K562 (cell line): ENCODE data around the gene OR14J1. TPM values are rescaled to one million over a fixed set of nuclear protein-coding genes. Genes with fewer than 3 reads are reported as not detected.

Source experiments
- ATAC-seq: fragments of 200-7000 bp; cut with Tn5 transposase; 3 replicates; pipeline ENCODE4 v1.9.1; 2020; ENCODE audit warnings: moderate library complexity
- BruUV-seq: library from RNA; stranded (reverse); fragments of 400-500 nt; replicated peaks from 2 replicates; lab custom pipeline; 2021; lab: Mats Ljungman, UMichigan
- CTCF ChIA-PET: fragments of 300-600 bp; formaldehyde crosslinking; extraction: SDS; loops from one replicate; lab custom pipeline; 2021; ENCODE audit warnings: low intra/inter-chr PET ratio; lab: Yijun Ruan, JAX
- POLR2A ChIA-PET: fragments of 300-600, 350-650 bp; sonication (Branson Sonifier 250); formaldehyde crosslinking; extraction: SDS; loops from one replicate; lab custom pipeline; 2021; ENCODE audit warnings: antibody characterized with exemption, inconsistent platforms; lab: Yijun Ruan, JAX
- DNase-seq, 4 experiments: peaks; one replicate each; pipeline versions ENCODE4 v3.0.0 to v3.0.0-alpha.2; 2011 to 2018; ENCODE audit warnings: low spot score in 3 of 4, mixed read lengths in 3 of 4; ENCODE audit errors: extremely low read depth in 1 of 4
- FAIRE-seq: peaks from 2 replicates; lab custom pipeline; 2011; peaks lifted over from hg19 to GRCh38; lab: Jason Lieb, UNC
- H2AFZ ChIP-seq: 2 replicates; pipeline ENCODE4 v1.6.0; 2011; ENCODE audit warnings: low read depth, low read length, control low read depth, inconsistent platforms
- H3K27ac ChIP-seq: fragments of 200-600 bp; 3 replicates; pipeline ENCODE4 v1.8.0; 2011; ENCODE audit warnings: low read depth, mild to moderate bottlenecking, control low read depth, inconsistent platforms, low read length, moderate library complexity, mixed read lengths; ENCODE audit errors: extremely low read depth
- H3K27me3 ChIP-seq, 2 experiments: fragments of 300-600 bp in 1 of 2; 2 replicates in 1 of 2; 3 replicates in 1 of 2; pipeline versions ENCODE4 v1.6.0 to v1.8.0; 2011; ENCODE audit warnings: inconsistent platforms in 2 of 2, low read length in 2 of 2, mild to moderate bottlenecking in 1 of 2, mixed read lengths in 1 of 2, moderate library complexity in 1 of 2; ENCODE audit not compliant: control insufficient read depth in 2 of 2, insufficient read depth in 2 of 2
- H3K36me3 ChIP-seq: fragments of 300-600 bp; 3 replicates; pipeline ENCODE4 v1.8.0; 2011; ENCODE audit warnings: mild to moderate bottlenecking, low read length, inconsistent platforms; ENCODE audit not compliant: control insufficient read depth, insufficient read depth
- H3K4me1 ChIP-seq, 2 experiments: fragments of 200-600 bp in 1 of 2; replicated peaks in 1 of 2; 2 replicates in 1 of 2; 3 replicates in 1 of 2; pipeline versions ENCODE4 v1.5.1 to v1.8.0; 2011; ENCODE audit warnings: inconsistent platforms in 2 of 2, low read length in 2 of 2, mild to moderate bottlenecking in 1 of 2, mixed read lengths in 1 of 2, moderate library complexity in 1 of 2; ENCODE audit not compliant: control insufficient read depth in 2 of 2, insufficient read depth in 2 of 2
- H3K4me2 ChIP-seq: 2 replicates; pipeline ENCODE4 v1.6.1; 2011; ENCODE audit warnings: low read length, control low read depth, inconsistent platforms, mixed read lengths; ENCODE audit not compliant: insufficient read depth
- H3K4me3 ChIP-seq: fragments of 200-600 bp; sonication (generic), shearing (Covaris generic); 2 replicates; pipeline ENCODE4 v1.5.1; 2016; ENCODE audit warnings: control low read depth, inconsistent platforms
- H3K79me2 ChIP-seq: fragments of 200-600 bp; 3 replicates; pipeline ENCODE4 v1.8.0; 2011; ENCODE audit warnings: low read length, inconsistent platforms; ENCODE audit not compliant: control insufficient read depth, insufficient read depth
- H3K9ac ChIP-seq, 2 experiments: 2 replicates each; pipeline versions ENCODE4 v1.6.0 to v1.6.1; 2011; ENCODE audit warnings: low read depth in 2 of 2, low read length in 2 of 2, control low read depth in 1 of 2, inconsistent platforms in 1 of 2, mild to moderate bottlenecking in 1 of 2, mixed read lengths in 1 of 2; ENCODE audit not compliant: insufficient read depth in 1 of 2
- H3K9me1 ChIP-seq: one replicate; pipeline ENCODE4 v1.6.0; 2011; ENCODE audit warnings: inconsistent platforms, mild to moderate bottlenecking, low read length, moderate library complexity; ENCODE audit not compliant: control insufficient read depth, insufficient read depth
- H3K9me3 ChIP-seq: replicated peaks from 2 replicates; pipeline ENCODE4 v1.5.1; 2011; ENCODE audit warnings: low read depth, low read length, inconsistent platforms; ENCODE audit not compliant: control insufficient read depth, insufficient read depth
- H4K20me1 ChIP-seq: replicated peaks from 2 replicates; pipeline ENCODE4 v1.6.1; 2011; ENCODE audit warnings: low read length, inconsistent platforms, mixed read lengths; ENCODE audit not compliant: control insufficient read depth, insufficient read depth
- ATF6 ChIP-seq: sonication (generic); formaldehyde crosslinking; IDR thresholded peaks from 2 replicates; pipeline ENCODE4 v1.4.0; 2020; ENCODE audit warnings: mild to moderate bottlenecking, missing genetic modification reagents
- C11orf30 ChIP-seq: fragments of 450-650 bp; IDR thresholded peaks from 2 replicates; pipeline ENCODE4 v1.6.1; 2016; ENCODE audit warnings: low read depth, mild to moderate bottlenecking
- CBX2 ChIP-seq: fragments of 200-600 bp; sonication (generic); IDR thresholded peaks from one replicate; pipeline ENCODE4 v1.6.1; 2012; ENCODE audit warnings: mild to moderate bottlenecking, low read length, inconsistent platforms; ENCODE audit not compliant: insufficient read depth, poor library complexity, severe bottlenecking
- CBX3 ChIP-seq, 2 experiments: IDR thresholded peaks; 1 replicate in 1 of 2; 2 replicates in 1 of 2; pipeline ENCODE4 v1.6.1; 2012; ENCODE audit warnings: inconsistent platforms in 2 of 2, low read length in 2 of 2, borderline replicate concordance in 1 of 2, control low read depth in 1 of 2
- CHAMP1 ChIP-seq: fragments of 450-650 bp; IDR thresholded peaks from 2 replicates; pipeline ENCODE4 v1.6.1; 2016; ENCODE audit warnings: mild to moderate bottlenecking
- ELK1 ChIP-seq: sonication (generic); formaldehyde crosslinking; IDR thresholded peaks from 2 replicates; pipeline ENCODE4 v1.8.1; 2022; ENCODE audit warnings: missing genetic modification reagents
- MTA3 ChIP-seq: fragments of 450-650 bp; formaldehyde crosslinking; IDR thresholded peaks from 2 replicates; pipeline ENCODE4 v1.6.1; 2017; ENCODE audit warnings: mild to moderate bottlenecking, borderline replicate concordance
- STAT5B ChIP-seq: fragments of 250-450 bp; sonication (Bioruptor Pico); IDR thresholded peaks from 2 replicates; pipeline ENCODE4 v1.8.0; 2021; ENCODE audit warnings: mild to moderate bottlenecking, inconsistent platforms
- TBP ChIP-seq: optimal IDR thresholded peaks from 2 replicates; pipeline ENCODE3; 2011; ENCODE audit warnings: low read depth, low read length, improper control_type of control experiment
- ZNF277 ChIP-seq: fragments of 250-450 bp; sonication (Bioruptor Pico); IDR thresholded peaks from 2 replicates; pipeline ENCODE4 v1.8.0; 2022; ENCODE audit warnings: inconsistent platforms, mild to moderate bottlenecking, moderate library complexity, borderline replicate concordance
- ZNF644 ChIP-seq: fragments of 200-800 bp; sonication (Bioruptor generic); IDR thresholded peaks from 2 replicates; pipeline ENCODE4 v1.6.1; 2016; ENCODE audit warnings: low read depth, missing genetic modification characterization, missing compliant biosample characterization
- WGBS: fragments of 100-300 bp; shearing (Covaris generic); methylation state at CpG from one replicate; pipeline ENCODE4 v1.1.6; 2016; ENCODE audit warnings: low coverage, mixed read lengths; ENCODE audit not compliant: insufficient coverage; ENCODE audit errors: missing lambda C conversion rate; 5-methylcytosine and 5-hydroxymethylcytosine counted together
- in situ Hi-C: fragments of 300-500 bp; cut with MboI; formaldehyde crosslinking; loops from 4 replicates; pipeline ENCODE4 v1.15.0; 2018; ENCODE audit warnings: inconsistent platforms, mixed read lengths
- intact Hi-C: fragments of 100-400 bp; cut with micrococcal nuclease; formaldehyde crosslinking; loops from 2 replicates; pipeline ENCODE4 v1.14.2; 2022
- polyA plus RNA-seq, 8 experiments: library from polyadenylated mRNA; depleted of rRNA in 4 of 8; stranded (reverse) in 5 of 8; unstranded in 3 of 8; fragments of >200 nt; fragmentation: Nextera tagmentation in 2 of 8; fragmentation: Illumina TruSeq in 1 of 8; extraction: Ambion mirVana in 2 of 8; extraction: Trizol in 1 of 8; gene quantifications; 2 replicates each; pipeline versions ENCODE4 v1.2.1 to v1.2.3, GENCODE V29; 2011 to 2014; ENCODE audit warnings: inconsistent platforms in 1 of 8, missing spikeins in 1 of 8
- total RNA-seq, 7 experiments: library from RNA; depleted of rRNA in 6 of 7; stranded (reverse); fragments of >200 nt in 6 of 7; fragmentation: Illumina TruSeq in 2 of 7; extraction: Trizol in 2 of 7; gene quantifications; 2 replicates each; pipeline versions ENCODE4 v1.2.1 to v1.2.3, GENCODE V29; 2011 to 2021; ENCODE audit warnings: low replicate concordance in 1 of 7

Gene OR14J1
- total and polyA plus RNA-seq, 9 of the 15 experiments (the other 6 are each of a cell fraction or from before 2014, with no cell fraction given) = not detected

- intact Hi-C loops (no loop called here), in situ Hi-C loops (no loop called here)
- TF ChIP-seq C11orf30 (no peak), STAT5B (CRISPR knock-in tag) (no peak), TBP (no peak), ZNF644 (tag) (no peak), CBX3 (IDR thresholded peaks at IDR 0.05; ENCODE audit: borderline replicate concordance in 1 of 2, low read length in 2 of 2) (no peak), MTA3 (no peak), ELK1 (CRISPR knock-in tag) (no peak), CHAMP1 (no peak), ZNF277 (CRISPR knock-in tag) (no peak), CBX2 (no peak), ATF6 (CRISPR knock-in tag) (no peak)
- Histone ChIP-seq H3K9me1 (no peaks in the 10 kb centered on the region), H3K27me3 (peaks cover 0 to 11% of the 10 kb centered on the region in 2 experiments; a peak in 2 of 5 replicates), H3K4me3 (no peak overlapping the region), H4K20me1 (no peaks in the 10 kb centered on the region), H3K4me1 (peaks cover 0 to 4% of the 10 kb centered on the region in 2 experiments; a peak in 2 of 5 replicates), H3K36me3 (no peaks in the 10 kb centered on the region), H2AFZ (no peak overlapping the region), H3K79me2 (no peaks in the 10 kb centered on the region), H3K9ac (peak overlapping the region in 1 of 2 experiments; percentile 43; a peak in 1 of 4 replicates), H3K9me3 (no peaks in the 10 kb centered on the region), H3K4me2 (no peak overlapping the region), H3K27ac (no peak overlapping the region)
- no peak for FAIRE-seq
- BruUV-seq = no TSS peak
- no peak for DNase-seq
- 4% methylated on average over 6 of the region's 7 CpGs for WGBS
- ATAC-seq = no peak
- ChIA-PET POLR2A (no interaction called here), CTCF (no interaction called here)
Measured at GRCh38 chr6:29295623-29296022, 5.9 kb upstream of the OR14J1 start.
